Peyer's patch (tissue), 4 donors: ENCODE measurements around the gene C1RL.

ENCODE experiments used
- POLR2A ChIP-seq, 2 donors: fragments of 450-650 bp; IDR thresholded peaks; one replicate each; pipeline ENCODE4 v1.5.1; 2017; ENCODE audit warnings: antibody characterized with exemption in 2 of 2, mild to moderate bottlenecking in 2 of 2, moderate library complexity in 2 of 2
- TF ChIP-seq, protein P1 (sequence below), 6 experiments: fragments of 450-650 bp in 4 of 6; fragments of 200-600 bp in 2 of 6; sonication (generic) in 1 of 6; IDR thresholded peaks; one replicate each; pipeline ENCODE4 v1.5.1; 2017 to 2019; ENCODE audit warnings: antibody characterized with exemption in 6 of 6, mild to moderate bottlenecking in 3 of 6, moderate library complexity in 1 of 6

DNA sequence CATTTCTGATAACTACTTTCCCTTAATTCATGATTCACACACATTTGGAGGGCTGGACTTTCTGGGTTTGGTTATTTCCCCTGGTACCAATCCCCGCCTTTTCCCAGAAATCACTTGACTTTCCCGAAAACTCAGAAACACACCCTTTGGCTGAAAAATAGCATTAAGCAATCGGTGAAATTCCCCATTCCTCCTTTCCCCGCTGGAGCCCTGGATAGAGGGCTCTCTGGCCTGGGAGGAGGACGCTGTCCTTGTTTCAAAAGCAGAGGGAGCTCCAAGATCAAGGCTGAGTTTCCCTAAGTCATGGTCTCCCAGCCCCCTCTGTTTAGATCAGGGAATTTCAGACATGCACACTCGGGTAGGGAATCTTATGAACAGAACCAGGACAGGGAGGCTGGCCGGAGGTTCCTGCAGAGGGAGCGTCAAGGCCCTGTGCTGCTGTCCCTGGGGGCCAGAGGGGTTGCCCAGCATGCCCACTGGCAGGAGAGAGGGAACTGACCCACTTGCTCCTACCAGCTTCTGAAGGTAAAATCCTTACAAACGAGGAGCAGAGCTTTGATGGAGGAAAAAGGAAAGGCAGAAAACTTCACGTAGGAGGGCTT, 48.6 kb downstream of the C1RL start, which contains the start of gene C1S:
- TF ChIP-seq, protein P1, sequence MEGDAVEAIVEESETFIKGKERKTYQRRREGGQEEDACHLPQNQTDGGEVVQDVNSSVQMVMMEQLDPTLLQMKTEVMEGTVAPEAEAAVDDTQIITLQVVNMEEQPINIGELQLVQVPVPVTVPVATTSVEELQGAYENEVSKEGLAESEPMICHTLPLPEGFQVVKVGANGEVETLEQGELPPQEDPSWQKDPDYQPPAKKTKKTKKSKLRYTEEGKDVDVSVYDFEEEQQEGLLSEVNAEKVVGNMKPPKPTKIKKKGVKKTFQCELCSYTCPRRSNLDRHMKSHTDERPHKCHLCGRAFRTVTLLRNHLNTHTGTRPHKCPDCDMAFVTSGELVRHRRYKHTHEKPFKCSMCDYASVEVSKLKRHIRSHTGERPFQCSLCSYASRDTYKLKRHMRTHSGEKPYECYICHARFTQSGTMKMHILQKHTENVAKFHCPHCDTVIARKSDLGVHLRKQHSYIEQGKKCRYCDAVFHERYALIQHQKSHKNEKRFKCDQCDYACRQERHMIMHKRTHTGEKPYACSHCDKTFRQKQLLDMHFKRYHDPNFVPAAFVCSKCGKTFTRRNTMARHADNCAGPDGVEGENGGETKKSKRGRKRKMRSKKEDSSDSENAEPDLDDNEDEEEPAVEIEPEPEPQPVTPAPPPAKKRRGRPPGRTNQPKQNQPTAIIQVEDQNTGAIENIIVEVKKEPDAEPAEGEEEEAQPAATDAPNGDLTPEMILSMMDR (IDR thresholded peaks at IDR 0.05), result peak in 5 of 6 experiments; percentile 14 to 61 (median 52)
- no peak for TF ChIP-seq POLR2A (IDR thresholded peaks at IDR 0.05)
